HG03103 (cell line): ENCODE results near the gene C6orf163.

Experiments
- ATAC-seq: cut with Tn5 transposase; IDR thresholded peaks from one replicate; pipeline ENCODE4 v1.9.1; 2021; ENCODE audit warnings: low read depth; ENCODE audit not compliant: unreplicated experiment

Gene C6orf163

GRCh38 chr6:87407901-87408720, 63.5 kb downstream of the C6orf163 start, which contains the start of gene CFAP206:
TSS of gene CFAP206 (plus strand) at chr6:87407972. CDS start at chr6:87409840, 1,868 bp downstream.
- peak; percentile 78 for ATAC-seq

- no peak for ATAC-seq
Measured at GRCh38 chr6:87408721-87409155, 64.1 kb downstream of the C6orf163 start.
